HepG2 (cell line): ENCODE data around the gene PNN. TPM values are rescaled to one million over a fixed set of nuclear protein-coding genes. Genes with fewer than 3 reads are reported as not detected.

Experiments used
- HMG20B ChIP-seq: conservative IDR thresholded peaks from 2 replicates; pipeline ENCODE4 v1.6.1; 2016; ENCODE audit warnings: missing genetic modification reagents, missing compliant biosample characterization
- HNRNPLL ChIP-seq: fragments of 200-400 bp; formaldehyde crosslinking; IDR thresholded peaks from 2 replicates; pipeline ENCODE4 v1.6.1; 2017; ENCODE audit warnings: mild to moderate bottlenecking, low read depth, low read length; ENCODE audit not compliant: poor library complexity, severe bottlenecking
- MTA3 ChIP-seq: sonication (generic); formaldehyde crosslinking; IDR thresholded peaks from 2 replicates; pipeline ENCODE4 v1.4.0; 2020; ENCODE audit warnings: missing genetic modification reagents
- SMAD1 ChIP-seq: sonication (generic); formaldehyde crosslinking; IDR thresholded peaks from 2 replicates; pipeline ENCODE4 v1.4.0; 2020; ENCODE audit warnings: missing genetic modification reagents, low read depth, mild to moderate bottlenecking, borderline replicate concordance
- ZNF180 ChIP-seq: sonication (generic); formaldehyde crosslinking; IDR thresholded peaks from 2 replicates; pipeline ENCODE4 v1.4.0; 2020; ENCODE audit warnings: low read depth, missing genetic modification reagents, borderline replicate concordance
- ZNF33B ChIP-seq: sonication (generic); formaldehyde crosslinking; IDR thresholded peaks from 2 replicates; pipeline ENCODE4 v1.5.1; 2020; ENCODE audit warnings: mild to moderate bottlenecking, missing genetic modification reagents
- ZNF713 ChIP-seq: sonication (generic); formaldehyde crosslinking; IDR thresholded peaks from 2 replicates; pipeline ENCODE4 v1.4.0; 2020; ENCODE audit warnings: mild to moderate bottlenecking, missing genetic modification reagents
- ZNF772 ChIP-seq: sonication (generic); formaldehyde crosslinking; IDR thresholded peaks from 2 replicates; pipeline ENCODE4 v1.5.0; 2020; ENCODE audit warnings: mild to moderate bottlenecking, missing genetic modification reagents
- polyA plus RNA-seq, 8 experiments: library from polyadenylated mRNA; depleted of rRNA in 3 of 8; stranded (reverse) in 7 of 8; unstranded in 1 of 8; fragments of >200 nt; fragmentation: Illumina TruSeq in 4 of 8; extraction: Trizol in 4 of 8; gene quantifications; 2 replicates each; pipeline versions ENCODE4 v1.2.1 to v1.2.3, GENCODE V29; 2011 to 2016; ENCODE audit warnings: low read depth in 4 of 8, missing spikeins in 1 of 8, mixed read lengths in 1 of 8; ENCODE audit not compliant: insufficient read depth in 1 of 8
- total RNA-seq, 5 experiments: library from RNA; depleted of rRNA; stranded (reverse); fragments of >200 nt; fragmentation: Illumina TruSeq; extraction: Trizol; gene quantifications; 2 replicates each; pipeline ENCODE4 v1.2.3, GENCODE V29; 2016; ENCODE audit warnings: low read depth in 1 of 5
- TF ChIP-seq, protein P1 (sequence below): sonication (generic); formaldehyde crosslinking; conservative IDR thresholded peaks from 2 replicates; pipeline ENCODE4 v1.8.0; 2022; ENCODE audit warnings: mild to moderate bottlenecking, moderate library complexity, missing genetic modification reagents
- TF ChIP-seq, protein P2 (sequence below): sonication (generic); formaldehyde crosslinking; IDR thresholded peaks from 2 replicates; pipeline ENCODE4 v1.4.0; 2020; ENCODE audit warnings: missing genetic modification reagents
- TF ChIP-seq, protein P3 (sequence below): sonication (generic); formaldehyde crosslinking; conservative IDR thresholded peaks from 2 replicates; pipeline ENCODE4 v1.4.0; 2020; ENCODE audit warnings: missing genetic modification reagents
- TF ChIP-seq, protein P4 (sequence below): sonication (generic); formaldehyde crosslinking; IDR thresholded peaks from 2 replicates; pipeline ENCODE4 v1.5.0; 2020; ENCODE audit warnings: mild to moderate bottlenecking, missing genetic modification reagents, borderline replicate concordance

The PNN gene
- total and polyA plus RNA-seq, 2 of the 13 experiments (the other 11 are each of a cell fraction or from before 2014, with no cell fraction given): 58.0 to 214 TPM

DNA sequence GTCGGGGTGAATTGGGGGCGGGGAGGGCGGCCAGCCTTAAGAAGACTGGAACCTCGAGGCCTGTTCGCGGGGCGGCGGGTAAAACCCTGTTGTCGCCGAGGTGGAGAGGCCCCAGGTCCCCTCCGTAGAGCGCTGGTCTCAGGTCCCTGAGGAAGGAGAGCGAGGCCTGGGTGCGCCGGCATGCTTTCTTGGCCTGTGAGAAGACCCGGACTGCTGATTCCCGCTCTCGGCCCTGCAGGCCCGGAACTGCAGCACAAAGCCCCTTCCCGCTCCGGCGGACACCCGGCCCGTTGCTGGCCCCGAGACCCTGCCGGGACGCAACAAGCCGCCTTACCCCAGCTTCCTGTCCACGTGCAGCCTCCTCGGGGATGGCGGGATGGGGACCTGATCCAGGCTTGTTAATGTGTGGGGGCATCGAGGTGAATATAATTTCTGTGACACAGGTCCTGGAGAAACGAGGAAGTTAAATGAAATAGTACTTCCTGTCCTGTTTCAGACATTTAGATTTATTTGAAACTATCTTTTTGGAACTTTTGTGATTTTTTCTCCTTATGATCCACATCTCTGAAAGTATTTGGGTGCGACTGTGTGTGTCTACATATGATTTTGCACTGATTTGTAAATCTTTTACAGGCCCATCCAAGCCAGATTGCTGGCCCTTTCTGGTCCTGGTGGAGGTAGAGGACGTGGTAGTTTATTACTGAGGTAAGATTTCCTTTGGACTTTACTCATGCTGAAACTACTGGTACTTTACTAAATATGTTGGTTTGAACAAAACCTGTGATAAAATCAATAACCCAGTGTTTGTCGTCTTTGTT lies 600 bp downstream of the PNN start (continued):
- TF ChIP-seq HNRNPLL: no peak
- TF ChIP-seq, protein P1, sequence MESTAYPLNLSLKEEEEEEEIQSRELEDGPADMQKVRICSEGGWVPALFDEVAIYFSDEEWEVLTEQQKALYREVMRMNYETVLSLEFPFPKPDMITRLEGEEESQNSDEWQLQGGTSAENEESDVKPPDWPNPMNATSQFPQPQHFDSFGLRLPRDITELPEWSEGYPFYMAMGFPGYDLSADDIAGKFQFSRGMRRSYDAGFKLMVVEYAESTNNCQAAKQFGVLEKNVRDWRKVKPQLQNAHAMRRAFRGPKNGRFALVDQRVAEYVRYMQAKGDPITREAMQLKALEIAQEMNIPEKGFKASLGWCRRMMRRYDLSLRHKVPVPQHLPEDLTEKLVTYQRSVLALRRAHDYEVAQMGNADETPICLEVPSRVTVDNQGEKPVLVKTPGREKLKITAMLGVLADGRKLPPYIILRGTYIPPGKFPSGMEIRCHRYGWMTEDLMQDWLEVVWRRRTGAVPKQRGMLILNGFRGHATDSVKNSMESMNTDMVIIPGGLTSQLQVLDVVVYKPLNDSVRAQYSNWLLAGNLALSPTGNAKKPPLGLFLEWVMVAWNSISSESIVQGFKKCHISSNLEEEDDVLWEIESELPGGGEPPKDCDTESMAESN: no peak; the same call in none of the 2 replicates
- peak; percentile 88; the same call in 1 of the 2 replicates for TF ChIP-seq ZNF713 (CRISPR knock-in tag)
- TF ChIP-seq ZNF772 (CRISPR knock-in tag): peak; percentile 42; the same call in 1 of the 2 replicates
- peak; percentile 86 for TF ChIP-seq ZNF33B (CRISPR knock-in tag)
- TF ChIP-seq, protein P2, sequence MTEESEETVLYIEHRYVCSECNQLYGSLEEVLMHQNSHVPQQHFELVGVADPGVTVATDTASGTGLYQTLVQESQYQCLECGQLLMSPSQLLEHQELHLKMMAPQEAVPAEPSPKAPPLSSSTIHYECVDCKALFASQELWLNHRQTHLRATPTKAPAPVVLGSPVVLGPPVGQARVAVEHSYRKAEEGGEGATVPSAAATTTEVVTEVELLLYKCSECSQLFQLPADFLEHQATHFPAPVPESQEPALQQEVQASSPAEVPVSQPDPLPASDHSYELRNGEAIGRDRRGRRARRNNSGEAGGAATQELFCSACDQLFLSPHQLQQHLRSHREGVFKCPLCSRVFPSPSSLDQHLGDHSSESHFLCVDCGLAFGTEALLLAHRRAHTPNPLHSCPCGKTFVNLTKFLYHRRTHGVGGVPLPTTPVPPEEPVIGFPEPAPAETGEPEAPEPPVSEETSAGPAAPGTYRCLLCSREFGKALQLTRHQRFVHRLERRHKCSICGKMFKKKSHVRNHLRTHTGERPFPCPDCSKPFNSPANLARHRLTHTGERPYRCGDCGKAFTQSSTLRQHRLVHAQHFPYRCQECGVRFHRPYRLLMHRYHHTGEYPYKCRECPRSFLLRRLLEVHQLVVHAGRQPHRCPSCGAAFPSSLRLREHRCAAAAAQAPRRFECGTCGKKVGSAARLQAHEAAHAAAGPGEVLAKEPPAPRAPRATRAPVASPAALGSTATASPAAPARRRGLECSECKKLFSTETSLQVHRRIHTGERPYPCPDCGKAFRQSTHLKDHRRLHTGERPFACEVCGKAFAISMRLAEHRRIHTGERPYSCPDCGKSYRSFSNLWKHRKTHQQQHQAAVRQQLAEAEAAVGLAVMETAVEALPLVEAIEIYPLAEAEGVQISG (CRISPR knock-in tag): no peak
- TF ChIP-seq ZNF180 (CRISPR knock-in tag): no peak; the same call in 1 of the 2 replicates
- TF ChIP-seq HMG20B (CRISPR knock-in tag): no peak; the same call in none of the 2 replicates
- TF ChIP-seq, protein P3, sequence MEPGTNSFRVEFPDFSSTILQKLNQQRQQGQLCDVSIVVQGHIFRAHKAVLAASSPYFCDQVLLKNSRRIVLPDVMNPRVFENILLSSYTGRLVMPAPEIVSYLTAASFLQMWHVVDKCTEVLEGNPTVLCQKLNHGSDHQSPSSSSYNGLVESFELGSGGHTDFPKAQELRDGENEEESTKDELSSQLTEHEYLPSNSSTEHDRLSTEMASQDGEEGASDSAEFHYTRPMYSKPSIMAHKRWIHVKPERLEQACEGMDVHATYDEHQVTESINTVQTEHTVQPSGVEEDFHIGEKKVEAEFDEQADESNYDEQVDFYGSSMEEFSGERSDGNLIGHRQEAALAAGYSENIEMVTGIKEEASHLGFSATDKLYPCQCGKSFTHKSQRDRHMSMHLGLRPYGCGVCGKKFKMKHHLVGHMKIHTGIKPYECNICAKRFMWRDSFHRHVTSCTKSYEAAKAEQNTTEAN (CRISPR knock-in tag): no peak; the same call in 1 of the 2 replicates
- peak; percentile 21 for TF ChIP-seq SMAD1 (CRISPR knock-in tag)
- no peak for TF ChIP-seq MTA3 (CRISPR knock-in tag)
- TF ChIP-seq, protein P4, sequence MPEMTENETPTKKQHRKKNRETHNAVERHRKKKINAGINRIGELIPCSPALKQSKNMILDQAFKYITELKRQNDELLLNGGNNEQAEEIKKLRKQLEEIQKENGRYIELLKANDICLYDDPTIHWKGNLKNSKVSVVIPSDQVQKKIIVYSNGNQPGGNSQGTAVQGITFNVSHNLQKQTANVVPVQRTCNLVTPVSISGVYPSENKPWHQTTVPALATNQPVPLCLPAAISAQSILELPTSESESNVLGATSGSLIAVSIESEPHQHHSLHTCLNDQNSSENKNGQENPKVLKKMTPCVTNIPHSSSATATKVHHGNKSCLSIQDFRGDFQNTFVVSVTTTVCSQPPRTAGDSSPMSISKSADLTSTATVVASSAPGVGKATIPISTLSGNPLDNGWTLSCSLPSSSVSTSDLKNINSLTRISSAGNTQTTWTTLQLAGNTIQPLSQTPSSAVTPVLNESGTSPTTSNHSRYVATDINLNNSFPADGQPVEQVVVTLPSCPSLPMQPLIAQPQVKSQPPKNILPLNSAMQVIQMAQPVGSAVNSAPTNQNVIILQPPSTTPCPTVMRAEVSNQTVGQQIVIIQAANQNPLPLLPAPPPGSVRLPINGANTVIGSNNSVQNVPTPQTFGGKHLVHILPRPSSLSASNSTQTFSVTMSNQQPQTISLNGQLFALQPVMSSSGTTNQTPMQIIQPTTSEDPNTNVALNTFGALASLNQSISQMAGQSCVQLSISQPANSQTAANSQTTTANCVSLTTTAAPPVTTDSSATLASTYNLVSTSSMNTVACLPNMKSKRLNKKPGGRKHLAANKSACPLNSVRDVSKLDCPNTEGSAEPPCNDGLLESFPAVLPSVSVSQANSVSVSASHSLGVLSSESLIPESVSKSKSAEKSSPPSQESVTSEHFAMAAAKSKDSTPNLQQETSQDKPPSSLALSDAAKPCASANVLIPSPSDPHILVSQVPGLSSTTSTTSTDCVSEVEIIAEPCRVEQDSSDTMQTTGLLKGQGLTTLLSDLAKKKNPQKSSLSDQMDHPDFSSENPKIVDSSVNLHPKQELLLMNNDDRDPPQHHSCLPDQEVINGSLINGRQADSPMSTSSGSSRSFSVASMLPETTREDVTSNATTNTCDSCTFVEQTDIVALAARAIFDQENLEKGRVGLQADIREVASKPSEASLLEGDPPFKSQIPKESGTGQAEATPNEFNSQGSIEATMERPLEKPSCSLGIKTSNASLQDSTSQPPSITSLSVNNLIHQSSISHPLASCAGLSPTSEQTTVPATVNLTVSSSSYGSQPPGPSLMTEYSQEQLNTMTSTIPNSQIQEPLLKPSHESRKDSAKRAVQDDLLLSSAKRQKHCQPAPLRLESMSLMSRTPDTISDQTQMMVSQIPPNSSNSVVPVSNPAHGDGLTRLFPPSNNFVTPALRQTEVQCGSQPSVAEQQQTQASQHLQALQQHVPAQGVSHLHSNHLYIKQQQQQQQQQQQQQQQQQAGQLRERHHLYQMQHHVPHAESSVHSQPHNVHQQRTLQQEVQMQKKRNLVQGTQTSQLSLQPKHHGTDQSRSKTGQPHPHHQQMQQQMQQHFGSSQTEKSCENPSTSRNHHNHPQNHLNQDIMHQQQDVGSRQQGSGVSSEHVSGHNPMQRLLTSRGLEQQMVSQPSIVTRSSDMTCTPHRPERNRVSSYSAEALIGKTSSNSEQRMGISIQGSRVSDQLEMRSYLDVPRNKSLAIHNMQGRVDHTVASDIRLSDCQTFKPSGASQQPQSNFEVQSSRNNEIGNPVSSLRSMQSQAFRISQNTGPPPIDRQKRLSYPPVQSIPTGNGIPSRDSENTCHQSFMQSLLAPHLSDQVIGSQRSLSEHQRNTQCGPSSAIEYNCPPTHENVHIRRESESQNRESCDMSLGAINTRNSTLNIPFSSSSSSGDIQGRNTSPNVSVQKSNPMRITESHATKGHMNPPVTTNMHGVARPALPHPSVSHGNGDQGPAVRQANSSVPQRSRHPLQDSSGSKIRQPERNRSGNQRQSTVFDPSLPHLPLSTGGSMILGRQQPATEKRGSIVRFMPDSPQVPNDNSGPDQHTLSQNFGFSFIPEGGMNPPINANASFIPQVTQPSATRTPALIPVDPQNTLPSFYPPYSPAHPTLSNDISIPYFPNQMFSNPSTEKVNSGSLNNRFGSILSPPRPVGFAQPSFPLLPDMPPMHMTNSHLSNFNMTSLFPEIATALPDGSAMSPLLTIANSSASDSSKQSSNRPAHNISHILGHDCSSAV (CRISPR knock-in tag): 0 out of 2 replicates have a peak, but pooled peaks have one; percentile 60
